PFSK-1 (cell line): ENCODE results near the gene TTC5. TPM values are rescaled to one million over a fixed set of nuclear protein-coding genes. Genes with fewer than 3 reads are reported as not detected.

Experiments
- FOXP2 ChIP-seq: optimal IDR thresholded peaks from 2 replicates; pipeline ENCODE3; 2011; ENCODE audit warnings: borderline replicate concordance, control low read depth, inconsistent platforms; ENCODE audit not compliant: insufficient read depth; ENCODE audit errors: extremely low read length, extremely low read depth
- POLR2AphosphoS5 ChIP-seq: IDR thresholded peaks from 2 replicates; pipeline ENCODE4 v1.6.1; 2012; ENCODE audit warnings: low read depth, mild to moderate bottlenecking, control low read depth, low read length, moderate library complexity
- REST ChIP-seq, 2 experiments: IDR thresholded peaks; 2 replicates each; pipeline versions ENCODE4 v1.6.1 to v1.8.0; 2011 to 2012; ENCODE audit warnings: low read depth in 2 of 2, low read length in 2 of 2, control low read depth in 1 of 2, inconsistent platforms in 1 of 2, mild to moderate bottlenecking in 1 of 2, moderate library complexity in 1 of 2; ENCODE audit not compliant: insufficient read depth in 1 of 2
- SIN3A ChIP-seq: IDR thresholded peaks from 2 replicates; pipeline ENCODE4 v1.6.1; 2012; ENCODE audit warnings: mild to moderate bottlenecking, low read length, moderate library complexity, borderline replicate concordance; ENCODE audit not compliant: insufficient read depth
- TAF1 ChIP-seq: IDR thresholded peaks from 2 replicates; pipeline ENCODE4 v1.6.1; 2012; ENCODE audit warnings: low read length, control low read depth, borderline replicate concordance; ENCODE audit not compliant: insufficient read depth
- polyA plus RNA-seq: library from polyadenylated mRNA; unstranded; fragments of >200 nt; gene quantifications from one replicate; pipeline ENCODE4 v1.2.1, GENCODE V29; 2012; ENCODE audit warnings: low read depth, missing spikeins; ENCODE audit not compliant: insufficient read length

The TTC5 gene
- polyA plus RNA-seq = 4.4 TPM

GRCh38 chr14:20305265-20306078 is at the start of gene TTC5:
Gene TTC5 (minus strand): TSS chr14:20305951. CDS start chr14:20305937, 14 bp downstream.
- TF ChIP-seq FOXP2 = no peak
- peak; percentile 51; the same call in 1 of the 2 replicates for TF ChIP-seq TAF1
- TF ChIP-seq SIN3A = no peak; the same call in 1 of the 2 replicates
- peak; percentile 44; the same call in 1 of the 2 replicates for TF ChIP-seq POLR2AphosphoS5

GRCh38 chr14:20350860-20351259 is 45.1 kb upstream of the TTC5 start:
- no peak for TF ChIP-seq FOXP2
- TF ChIP-seq TAF1 = no peak
- no peak for TF ChIP-seq SIN3A
- TF ChIP-seq REST (IDR thresholded peaks at IDR 0.05; ENCODE audit: insufficient read depth in 1 of 2, low read depth in 2 of 2, low read length in 2 of 2) = no peak
- TF ChIP-seq POLR2AphosphoS5 = no peak

- TF ChIP-seq REST (IDR thresholded peaks at IDR 0.05; ENCODE audit: insufficient read depth in 1 of 2, low read depth in 2 of 2, low read length in 2 of 2) = no peak
- no peak for TF ChIP-seq SIN3A
- no peak for TF ChIP-seq POLR2AphosphoS5
- TF ChIP-seq TAF1 = no peak
- no peak for TF ChIP-seq FOXP2
Measured at GRCh38 chr14:20350282-20350681, 44.5 kb upstream of the TTC5 start.

GRCh38 chr14:20347747-20348146 is 42.0 kb upstream of the TTC5 start:
- TF ChIP-seq TAF1 (no peak), FOXP2 (no peak), REST (IDR thresholded peaks at IDR 0.05; ENCODE audit: insufficient read depth in 1 of 2, low read depth in 2 of 2, low read length in 2 of 2) (no peak), SIN3A (no peak), POLR2AphosphoS5 (no peak)

- no peak for TF ChIP-seq FOXP2
Measured at GRCh38 chr14:20346713-20347112, 41.0 kb upstream of the TTC5 start.

GRCh38 chr14:20345366-20345765 is 39.6 kb upstream of the TTC5 start:
- no peak for TF ChIP-seq TAF1
- no peak for TF ChIP-seq SIN3A
- no peak for TF ChIP-seq FOXP2
- no peak for TF ChIP-seq POLR2AphosphoS5
- no peak for TF ChIP-seq REST (IDR thresholded peaks at IDR 0.05; ENCODE audit: insufficient read depth in 1 of 2, low read depth in 2 of 2, low read length in 2 of 2)
